ENCODE results near the gene TET3.
"Not testable (repeated sequence)": the region's sequence is repeated elsewhere in the genome, so short reads cannot be mapped to it uniquely, and the experiment has no call there.

The TET3 gene

GRCh38 chr2:73939419-73939818 lies 45.3 kb upstream of the TET3 start:
- Histone ChIP-seq H3K27me3 (ENCODE audit: insufficient read depth, low read depth, severe bottlenecking) (no peaks in the 10 kb centered on the region), H3K36me3 (peaks cover 53% of the 10 kb centered on the region), H3K4me3 (ENCODE audit: low read depth, low read length) (no peak overlapping the region), H3K9me3 (ENCODE audit: severe bottlenecking) (no peaks in the 10 kb centered on the region), H3K27ac (no peak overlapping the region)
- no peak for TF ChIP-seq CTCF (IDR thresholded peaks at IDR 0.05; ENCODE audit: low read depth, low read length)
- DNase-seq: no peak

GRCh38 chr2:73940066-73940465 lies 44.6 kb upstream of the TET3 start:
- H3K9me3 ChIP-seq (ENCODE audit: severe bottlenecking); DNase-seq; H3K27ac ChIP-seq; H3K27me3 ChIP-seq (ENCODE audit: insufficient read depth, low read depth, severe bottlenecking); H3K4me3 ChIP-seq (ENCODE audit: low read depth, low read length): not testable (repeated sequence)
- H3K36me3 ChIP-seq: peaks cover 56% of the 10 kb centered on the region

- DNase-seq: no peak
- peaks cover 59% of the 10 kb centered on the region for H3K36me3 ChIP-seq
- no peak for TF ChIP-seq CTCF (IDR thresholded peaks at IDR 0.05; ENCODE audit: low read depth, low read length)
Measured at GRCh38 chr2:73942664-73943063, 42.0 kb upstream of the TET3 start.

GRCh38 chr2:73944714-73945113 lies 40.0 kb upstream of the TET3 start:
- no peak for DNase-seq
- Histone ChIP-seq H3K4me3 (ENCODE audit: low read depth, low read length) (no peak overlapping the region), H3K9me3 (ENCODE audit: severe bottlenecking) (no peaks in the 10 kb centered on the region), H3K36me3 (peaks cover 68% of the 10 kb centered on the region), H3K27ac (no peak overlapping the region), H3K27me3 (ENCODE audit: insufficient read depth, low read depth, severe bottlenecking) (no peaks in the 10 kb centered on the region)
- TF ChIP-seq CTCF (IDR thresholded peaks at IDR 0.05; ENCODE audit: low read depth, low read length): no peak

More at GRCh38 chr2:73942664-73943063, 42.0 kb upstream of the TET3 start:
- no peak overlapping the region for H3K27ac ChIP-seq
- H3K27me3 ChIP-seq (ENCODE audit: insufficient read depth, low read depth, severe bottlenecking): no peaks in the 10 kb centered on the region
- no peaks in the 10 kb centered on the region for H3K9me3 ChIP-seq (ENCODE audit: severe bottlenecking)
- H3K4me3 ChIP-seq (ENCODE audit: low read depth, low read length): no peak overlapping the region

- H3K36me3 ChIP-seq: peaks cover 75% of the 10 kb centered on the region
- DNase-seq: no peak
- H3K27me3 ChIP-seq (ENCODE audit: insufficient read depth, low read depth, severe bottlenecking): no peaks in the 10 kb centered on the region
- no peaks in the 10 kb centered on the region for H3K9me3 ChIP-seq (ENCODE audit: severe bottlenecking)
- no peak overlapping the region for H3K27ac ChIP-seq
- H3K4me3 ChIP-seq (ENCODE audit: low read depth, low read length): no peak overlapping the region
- no peak for TF ChIP-seq CTCF (IDR thresholded peaks at IDR 0.05; ENCODE audit: low read depth, low read length)
Measured at GRCh38 chr2:73946215-73946614, 38.5 kb upstream of the TET3 start.

GRCh38 chr2:73946666-73947065 lies 38.0 kb upstream of the TET3 start:
- Histone ChIP-seq H3K27me3 (ENCODE audit: insufficient read depth, low read depth, severe bottlenecking) (no peaks in the 10 kb centered on the region), H3K9me3 (ENCODE audit: severe bottlenecking) (no peaks in the 10 kb centered on the region), H3K27ac (no peak overlapping the region), H3K36me3 (peaks cover 79% of the 10 kb centered on the region), H3K4me3 (ENCODE audit: low read depth, low read length) (no peak overlapping the region)
- no peak for DNase-seq
- no peak for TF ChIP-seq CTCF (IDR thresholded peaks at IDR 0.05; ENCODE audit: low read depth, low read length)
